ENCODE data around the gene FBXO22. TPM values are rescaled to one million over a fixed set of nuclear protein-coding genes. Genes with fewer than 3 reads are reported as not detected.
"Not testable (repeated sequence)": the region's sequence is repeated elsewhere in the genome, so short reads cannot be mapped to it uniquely, and the experiment has no call there.

FBXO22 gene
- total RNA-seq, 1 donor from 2014 or later, result 40.6 TPM

GRCh38 chr15:75905231-75905630 is 1.6 kb downstream of the FBXO22 start:
- TF ChIP-seq CTCF (IDR thresholded peaks at IDR 0.05; ENCODE audit: unreplicated experiment), result no peak
- Mint-ChIP-seq H3K4me1 (peaks cover 31% of the 10 kb centered on the region), H3K36me3 (peaks cover 23% of the 10 kb centered on the region)

GRCh38 chr15:75910355-75910754 is 6.7 kb downstream of the FBXO22 start:
- not testable (repeated sequence) for H3K27me3 Mint-ChIP-seq (ENCODE audit: low read depth); H3K4me3 Mint-ChIP-seq; DNase-seq (ENCODE audit: low spot score in 2 of 2, unreplicated experiment in 2 of 2); H3K27ac Mint-ChIP-seq
- Mint-ChIP-seq H3K36me3 (peaks cover 57% of the 10 kb centered on the region), H3K4me1 (peaks cover 10% of the 10 kb centered on the region), H3K9me3 (peaks cover 32% of the 10 kb centered on the region)

More at GRCh38 chr15:75905231-75905630, 1.6 kb downstream of the FBXO22 start:
- Mint-ChIP-seq H3K27ac (peak overlapping the region; percentile 35), H3K9me3 (peaks cover 4% of the 10 kb centered on the region), H3K4me3 (peak overlapping the region; percentile 100), H3K27me3 (ENCODE audit: low read depth) (no peaks in the 10 kb centered on the region)
- no peak for DNase-seq (ENCODE audit: low spot score in 2 of 2, unreplicated experiment in 2 of 2)

GRCh38 chr15:75916978-75917377 is 13.3 kb downstream of the FBXO22 start:
- Mint-ChIP-seq H3K4me1 (peaks cover under 1% of the 10 kb centered on the region), H3K9me3 (peaks cover 10% of the 10 kb centered on the region), H3K27me3 (ENCODE audit: low read depth) (no peaks in the 10 kb centered on the region), H3K4me3 (no peak overlapping the region), H3K36me3 (peaks cover 25% of the 10 kb centered on the region), H3K27ac (no peak overlapping the region)
- no peak for DNase-seq (ENCODE audit: low spot score in 2 of 2, unreplicated experiment in 2 of 2)
- no peak for TF ChIP-seq CTCF (IDR thresholded peaks at IDR 0.05; ENCODE audit: unreplicated experiment)

GRCh38 chr15:75918135-75918534 is 14.5 kb downstream of the FBXO22 start:
- TF ChIP-seq CTCF (IDR thresholded peaks at IDR 0.05; ENCODE audit: unreplicated experiment), result no peak
- Mint-ChIP-seq H3K27me3 (ENCODE audit: low read depth) (no peaks in the 10 kb centered on the region), H3K9me3 (no peaks in the 10 kb centered on the region), H3K4me3 (no peak overlapping the region), H3K4me1 (peaks cover 8% of the 10 kb centered on the region), H3K27ac (no peak overlapping the region), H3K36me3 (peaks cover 14% of the 10 kb centered on the region)
- DNase-seq (ENCODE audit: low spot score in 2 of 2, unreplicated experiment in 2 of 2), result no peak

GRCh38 chr15:75920079-75920478 is 16.4 kb downstream of the FBXO22 start:
- no peaks in the 10 kb centered on the region for H3K27me3 Mint-ChIP-seq (ENCODE audit: low read depth)
- H3K4me1 Mint-ChIP-seq, result peaks cover 8% of the 10 kb centered on the region
- TF ChIP-seq CTCF (IDR thresholded peaks at IDR 0.05; ENCODE audit: unreplicated experiment), result no peak
- no peak for DNase-seq (ENCODE audit: low spot score in 2 of 2, unreplicated experiment in 2 of 2)
- no peak overlapping the region for H3K27ac Mint-ChIP-seq
- no peak overlapping the region for H3K4me3 Mint-ChIP-seq
- H3K36me3 Mint-ChIP-seq, result peaks cover 9% of the 10 kb centered on the region
- H3K9me3 Mint-ChIP-seq, result no peaks in the 10 kb centered on the region

- DNase-seq (ENCODE audit: low spot score in 2 of 2, unreplicated experiment in 2 of 2), result no peak
- Mint-ChIP-seq H3K27me3 (ENCODE audit: low read depth) (no peaks in the 10 kb centered on the region), H3K9me3 (no peaks in the 10 kb centered on the region), H3K4me1 (peaks cover 9% of the 10 kb centered on the region), H3K4me3 (no peak overlapping the region), H3K27ac (peak overlapping the region; percentile 14), H3K36me3 (peaks cover 15% of the 10 kb centered on the region)
- TF ChIP-seq CTCF (IDR thresholded peaks at IDR 0.05; ENCODE audit: unreplicated experiment), result peak; percentile 31
Measured at GRCh38 chr15:75921732-75922703, 18.3 kb downstream of the FBXO22 start.
